ENCODE results near the gene CAMK2G. TPM values are rescaled to one million over a fixed set of nuclear protein-coding genes. Genes with fewer than 3 reads are reported as not detected.

The CAMK2G gene
- polyA plus RNA-seq, 1 of the 3 experiments (the other 2 are of a cell fraction): 41.4 TPM

DNA sequence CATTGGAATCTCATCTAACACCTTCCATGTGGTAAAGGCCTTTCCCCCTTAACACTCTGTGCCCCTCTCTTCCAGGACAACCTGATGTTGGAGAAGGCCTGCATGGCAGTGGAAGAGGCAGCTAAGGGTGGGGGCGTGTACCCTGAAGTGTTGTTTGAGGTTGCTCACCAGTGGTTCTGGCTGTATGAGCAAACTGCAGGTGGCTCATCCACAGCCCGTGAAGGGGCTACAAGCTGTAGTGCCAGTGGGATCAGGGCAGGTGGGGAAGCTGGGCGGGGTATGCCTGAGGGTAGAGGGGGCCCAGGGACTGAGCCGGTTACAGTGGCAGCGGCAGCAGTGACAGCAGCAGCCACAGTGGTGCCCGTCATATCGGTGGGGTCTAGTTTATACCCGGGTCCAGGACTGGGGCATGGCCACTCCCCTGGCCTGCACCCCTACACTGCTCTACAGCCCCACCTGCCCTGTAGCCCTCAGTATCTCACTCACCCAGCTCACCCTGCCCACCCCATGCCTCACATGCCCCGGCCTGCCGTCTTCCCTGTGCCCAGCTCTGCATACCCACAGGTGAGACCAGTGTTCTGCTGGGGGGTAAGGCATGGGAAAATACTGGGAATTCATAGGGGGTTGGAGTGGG lies 75.3 kb downstream of the CAMK2G start:
- no peaks in the 10 kb centered on the region for H3K9me2 ChIP-seq
- H3K27me3 ChIP-seq (ENCODE audit: insufficient read depth): no peaks in the 10 kb centered on the region
- no peak for DNase-seq
- TF ChIP-seq, protein P1, sequence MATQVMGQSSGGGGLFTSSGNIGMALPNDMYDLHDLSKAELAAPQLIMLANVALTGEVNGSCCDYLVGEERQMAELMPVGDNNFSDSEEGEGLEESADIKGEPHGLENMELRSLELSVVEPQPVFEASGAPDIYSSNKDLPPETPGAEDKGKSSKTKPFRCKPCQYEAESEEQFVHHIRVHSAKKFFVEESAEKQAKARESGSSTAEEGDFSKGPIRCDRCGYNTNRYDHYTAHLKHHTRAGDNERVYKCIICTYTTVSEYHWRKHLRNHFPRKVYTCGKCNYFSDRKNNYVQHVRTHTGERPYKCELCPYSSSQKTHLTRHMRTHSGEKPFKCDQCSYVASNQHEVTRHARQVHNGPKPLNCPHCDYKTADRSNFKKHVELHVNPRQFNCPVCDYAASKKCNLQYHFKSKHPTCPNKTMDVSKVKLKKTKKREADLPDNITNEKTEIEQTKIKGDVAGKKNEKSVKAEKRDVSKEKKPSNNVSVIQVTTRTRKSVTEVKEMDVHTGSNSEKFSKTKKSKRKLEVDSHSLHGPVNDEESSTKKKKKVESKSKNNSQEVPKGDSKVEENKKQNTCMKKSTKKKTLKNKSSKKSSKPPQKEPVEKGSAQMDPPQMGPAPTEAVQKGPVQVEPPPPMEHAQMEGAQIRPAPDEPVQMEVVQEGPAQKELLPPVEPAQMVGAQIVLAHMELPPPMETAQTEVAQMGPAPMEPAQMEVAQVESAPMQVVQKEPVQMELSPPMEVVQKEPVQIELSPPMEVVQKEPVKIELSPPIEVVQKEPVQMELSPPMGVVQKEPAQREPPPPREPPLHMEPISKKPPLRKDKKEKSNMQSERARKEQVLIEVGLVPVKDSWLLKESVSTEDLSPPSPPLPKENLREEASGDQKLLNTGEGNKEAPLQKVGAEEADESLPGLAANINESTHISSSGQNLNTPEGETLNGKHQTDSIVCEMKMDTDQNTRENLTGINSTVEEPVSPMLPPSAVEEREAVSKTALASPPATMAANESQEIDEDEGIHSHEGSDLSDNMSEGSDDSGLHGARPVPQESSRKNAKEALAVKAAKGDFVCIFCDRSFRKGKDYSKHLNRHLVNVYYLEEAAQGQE (IDR thresholded peaks at IDR 0.05; ENCODE audit: low read depth, low read length): no peak
- TF ChIP-seq ELF1 (IDR thresholded peaks at IDR 0.05): no peak
- TF ChIP-seq POLR2AphosphoS5 (IDR thresholded peaks at IDR 0.05; ENCODE audit: low read depth, low read length): peak; percentile 13
- POLR2A ChIA-PET: interaction anchor here (1.6 to 2.6 kb wide), 2 partner anchors 11 to 13 kb away, joined by 4 to 13 read pairs; partner anchors contain the start of gene ZSWIM8
- WGBS (ENCODE audit: low lambda C conversion rate): 87% methylated on average over 9 of the region's 10 CpGs
- H3K4me2 ChIP-seq: no peak overlapping the region
- H2AFZ ChIP-seq (ENCODE audit: low read depth): no peak overlapping the region
- H3F3A ChIP-seq (replicated peaks; ENCODE audit: insufficient read depth): peaks cover 23% of the 10 kb centered on the region
- no peaks in the 10 kb centered on the region for H4K20me1 ChIP-seq (ENCODE audit: insufficient read depth)
- H3K4me3 ChIP-seq (ENCODE audit: low read depth in 2 of 2, low read length in 1 of 2): no peak overlapping the region
- CTCF ChIA-PET: interaction anchor here (0.6 to 1.8 kb wide), 4 partner anchors 8 to 361 kb away, joined by 3 to 8 read pairs (median 3); partner anchors contain the start of gene ZSWIM8
- no peak overlapping the region for H3K9ac ChIP-seq
- H3K4me1 ChIP-seq (ENCODE audit: control insufficient read depth in 1 of 2, insufficient read depth in 2 of 2, low read depth in 1 of 2, low read length in 1 of 2): no peaks in the 10 kb centered on the region
- H3K9me3 ChIP-seq: no peaks in the 10 kb centered on the region
- H3K36me3 ChIP-seq (replicated peaks in 1 of 2; ENCODE audit: control insufficient read depth in 1 of 2, insufficient read depth in 2 of 2, low read length in 1 of 2): peaks cover 38 to 84% of the 10 kb centered on the region in 2 experiments
- no peaks in the 10 kb centered on the region for H3K79me2 ChIP-seq (ENCODE audit: insufficient read depth)
- H3K27ac ChIP-seq (ENCODE audit: low read depth in 2 of 2, low read length in 1 of 2): no peak overlapping the region

DNA sequence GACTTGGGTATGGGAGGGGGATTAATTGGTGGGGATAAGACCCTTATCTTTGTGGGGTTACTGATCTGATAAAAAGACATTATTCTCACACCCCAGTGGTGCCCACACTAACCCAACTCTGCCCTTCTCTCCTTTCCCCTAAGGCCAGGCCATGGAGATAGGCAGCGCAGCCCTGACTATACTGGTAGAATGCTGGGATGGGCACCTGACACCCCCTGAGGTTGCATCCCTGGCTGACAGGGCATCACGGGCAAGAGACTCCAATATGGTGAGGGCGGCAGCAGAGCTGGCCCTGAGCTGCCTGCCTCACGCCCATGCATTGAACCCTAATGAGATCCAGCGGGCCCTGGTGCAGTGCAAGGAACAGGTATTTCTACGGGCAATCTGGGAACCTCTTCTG lies 76.3 kb downstream of the CAMK2G start:
- Histone ChIP-seq H3K4me2 (no peak overlapping the region), H3K9me2 (no peaks in the 10 kb centered on the region), H2AFZ (ENCODE audit: low read depth) (no peak overlapping the region), H3K4me3 (ENCODE audit: low read depth in 2 of 2, low read length in 1 of 2) (no peak overlapping the region), H4K20me1 (ENCODE audit: insufficient read depth) (no peaks in the 10 kb centered on the region), H3K9ac (no peak overlapping the region), H3F3A (replicated peaks; ENCODE audit: insufficient read depth) (peaks cover 23% of the 10 kb centered on the region), H3K27ac (ENCODE audit: low read depth in 2 of 2, low read length in 1 of 2) (no peak overlapping the region), H3K4me1 (ENCODE audit: control insufficient read depth in 1 of 2, insufficient read depth in 2 of 2, low read depth in 1 of 2, low read length in 1 of 2) (no peaks in the 10 kb centered on the region), H3K79me2 (ENCODE audit: insufficient read depth) (no peaks in the 10 kb centered on the region), H3K9me3 (no peaks in the 10 kb centered on the region), H3K27me3 (ENCODE audit: insufficient read depth) (no peaks in the 10 kb centered on the region), H3K36me3 (replicated peaks in 1 of 2; ENCODE audit: control insufficient read depth in 1 of 2, insufficient read depth in 2 of 2, low read length in 1 of 2) (peaks cover 46 to 84% of the 10 kb centered on the region in 2 experiments)
- WGBS (ENCODE audit: low lambda C conversion rate): 97% methylated on average over 5 of the region's 6 CpGs
- TF ChIP-seq RXRA (IDR thresholded peaks at IDR 0.05; ENCODE audit: borderline replicate concordance, low read depth) (no peak), CHD2 (IDR thresholded peaks at IDR 0.05; ENCODE audit: low read length, partially characterized antibody) (no peak), YY1 (IDR thresholded peaks at IDR 0.05; ENCODE audit: low read depth) (no peak), GATA2 (CRISPR knock-in tag; IDR thresholded peaks at IDR 0.05) (no peak), JUND (IDR thresholded peaks at IDR 0.05) (no peak), MEF2A (IDR thresholded peaks at IDR 0.05; ENCODE audit: borderline replicate concordance, low read depth) (no peak), FOXJ3 (CRISPR knock-in tag; IDR thresholded peaks at IDR 0.05) (no peak), RCOR1 (IDR thresholded peaks at IDR 0.05; ENCODE audit: low read length) (no peak), POLR2AphosphoS5 (IDR thresholded peaks at IDR 0.05; ENCODE audit: low read depth, low read length) (no peak), EZH2phosphoT487 (IDR thresholded peaks at IDR 0.05; ENCODE audit: borderline replicate concordance, low read depth) (no peak)
- TF ChIP-seq, protein P2, sequence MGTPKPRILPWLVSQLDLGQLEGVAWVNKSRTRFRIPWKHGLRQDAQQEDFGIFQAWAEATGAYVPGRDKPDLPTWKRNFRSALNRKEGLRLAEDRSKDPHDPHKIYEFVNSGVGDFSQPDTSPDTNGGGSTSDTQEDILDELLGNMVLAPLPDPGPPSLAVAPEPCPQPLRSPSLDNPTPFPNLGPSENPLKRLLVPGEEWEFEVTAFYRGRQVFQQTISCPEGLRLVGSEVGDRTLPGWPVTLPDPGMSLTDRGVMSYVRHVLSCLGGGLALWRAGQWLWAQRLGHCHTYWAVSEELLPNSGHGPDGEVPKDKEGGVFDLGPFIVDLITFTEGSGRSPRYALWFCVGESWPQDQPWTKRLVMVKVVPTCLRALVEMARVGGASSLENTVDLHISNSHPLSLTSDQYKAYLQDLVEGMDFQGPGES (IDR thresholded peaks at IDR 0.05; ENCODE audit: low read depth, low read length): no peak
- TF ChIP-seq, protein P1 (IDR thresholded peaks at IDR 0.05; ENCODE audit: low read depth, low read length): no peak
- TF ChIP-seq, protein P3, sequence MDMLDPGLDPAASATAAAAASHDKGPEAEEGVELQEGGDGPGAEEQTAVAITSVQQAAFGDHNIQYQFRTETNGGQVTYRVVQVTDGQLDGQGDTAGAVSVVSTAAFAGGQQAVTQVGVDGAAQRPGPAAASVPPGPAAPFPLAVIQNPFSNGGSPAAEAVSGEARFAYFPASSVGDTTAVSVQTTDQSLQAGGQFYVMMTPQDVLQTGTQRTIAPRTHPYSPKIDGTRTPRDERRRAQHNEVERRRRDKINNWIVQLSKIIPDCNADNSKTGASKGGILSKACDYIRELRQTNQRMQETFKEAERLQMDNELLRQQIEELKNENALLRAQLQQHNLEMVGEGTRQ (IDR thresholded peaks at IDR 0.05; ENCODE audit: borderline replicate concordance, low read depth, low read length): no peak
- TF ChIP-seq, protein P4, sequence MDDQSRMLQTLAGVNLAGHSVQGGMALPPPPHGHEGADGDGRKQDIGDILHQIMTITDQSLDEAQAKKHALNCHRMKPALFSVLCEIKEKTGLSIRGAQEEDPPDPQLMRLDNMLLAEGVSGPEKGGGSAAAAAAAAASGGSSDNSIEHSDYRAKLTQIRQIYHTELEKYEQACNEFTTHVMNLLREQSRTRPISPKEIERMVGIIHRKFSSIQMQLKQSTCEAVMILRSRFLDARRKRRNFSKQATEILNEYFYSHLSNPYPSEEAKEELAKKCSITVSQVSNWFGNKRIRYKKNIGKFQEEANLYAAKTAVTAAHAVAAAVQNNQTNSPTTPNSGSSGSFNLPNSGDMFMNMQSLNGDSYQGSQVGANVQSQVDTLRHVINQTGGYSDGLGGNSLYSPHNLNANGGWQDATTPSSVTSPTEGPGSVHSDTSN (IDR thresholded peaks at IDR 0.05): no peak
- CTCF ChIA-PET: interaction anchor here (0.6 to 1.8 kb wide), 2 partner anchors 12 to 360 kb away, joined by 3 to 8 read pairs; partner anchors contain the start of gene ZSWIM8
- no peak for DNase-seq
- POLR2A ChIA-PET: interaction anchor here (1.6 to 2.6 kb wide), 2 partner anchors 12 kb away, joined by 4 to 13 read pairs; partner anchors contain the start of gene ZSWIM8
